Omental fat pad (tissue), 4 donors: ENCODE measurements around the gene MAP6. TPM values are rescaled to one million over a fixed set of nuclear protein-coding genes. Genes with fewer than 3 reads are reported as not detected.

Experiments
- ATAC-seq: fragments of 150-250 bp; one replicate; pipeline ENCODE4 v1.9.1; 2016; ENCODE audit warnings: mild to moderate bottlenecking, moderate library complexity; ENCODE audit not compliant: low FRiP score
- DNase-seq: peaks from one replicate; pipeline ENCODE4 v3.0.0-alpha.2; 2019; ENCODE audit warnings: low spot score
- total RNA-seq, 4 donors: library from RNA; depleted of rRNA; stranded (reverse); fragments of >200 nt; gene quantifications; one replicate each; pipeline ENCODE4 v1.1.0, GENCODE V29; 2016
- TF ChIP-seq, protein P1 (sequence below), 3 donors: fragments of 450-650 bp; IDR thresholded peaks; one replicate each; pipeline ENCODE4 v1.5.1; 2016 to 2017; ENCODE audit warnings: antibody characterized with exemption in 3 of 3, mild to moderate bottlenecking in 3 of 3, moderate library complexity in 2 of 3

MAP6 gene
- total RNA-seq, 4 donors from 2014 or later, result 3.2 to 7.0 (median 4.2) TPM

DNA sequence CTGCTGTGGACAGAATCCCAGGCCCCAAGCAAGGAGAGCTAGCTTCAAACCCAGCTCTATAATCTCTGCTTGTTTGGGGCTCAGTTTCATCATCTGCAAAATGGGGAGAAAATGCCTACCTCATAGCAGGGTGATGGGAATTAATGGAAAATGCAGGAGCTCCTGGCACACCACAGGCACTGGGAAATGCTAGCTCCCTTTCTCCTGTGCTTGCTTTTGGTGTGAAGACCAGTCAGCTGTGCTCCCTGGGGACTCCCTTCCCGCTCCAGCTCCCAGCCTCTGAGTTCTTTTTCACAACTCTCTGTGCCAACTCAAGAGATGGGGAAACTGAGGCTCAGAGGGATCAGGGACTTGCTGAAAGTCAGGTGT is 115.0 kb downstream of the MAP6 start:
- no peak for ATAC-seq
- TF ChIP-seq, protein P1, sequence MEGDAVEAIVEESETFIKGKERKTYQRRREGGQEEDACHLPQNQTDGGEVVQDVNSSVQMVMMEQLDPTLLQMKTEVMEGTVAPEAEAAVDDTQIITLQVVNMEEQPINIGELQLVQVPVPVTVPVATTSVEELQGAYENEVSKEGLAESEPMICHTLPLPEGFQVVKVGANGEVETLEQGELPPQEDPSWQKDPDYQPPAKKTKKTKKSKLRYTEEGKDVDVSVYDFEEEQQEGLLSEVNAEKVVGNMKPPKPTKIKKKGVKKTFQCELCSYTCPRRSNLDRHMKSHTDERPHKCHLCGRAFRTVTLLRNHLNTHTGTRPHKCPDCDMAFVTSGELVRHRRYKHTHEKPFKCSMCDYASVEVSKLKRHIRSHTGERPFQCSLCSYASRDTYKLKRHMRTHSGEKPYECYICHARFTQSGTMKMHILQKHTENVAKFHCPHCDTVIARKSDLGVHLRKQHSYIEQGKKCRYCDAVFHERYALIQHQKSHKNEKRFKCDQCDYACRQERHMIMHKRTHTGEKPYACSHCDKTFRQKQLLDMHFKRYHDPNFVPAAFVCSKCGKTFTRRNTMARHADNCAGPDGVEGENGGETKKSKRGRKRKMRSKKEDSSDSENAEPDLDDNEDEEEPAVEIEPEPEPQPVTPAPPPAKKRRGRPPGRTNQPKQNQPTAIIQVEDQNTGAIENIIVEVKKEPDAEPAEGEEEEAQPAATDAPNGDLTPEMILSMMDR (IDR thresholded peaks at IDR 0.05), result no peak
- DNase-seq, result no peak

DNA sequence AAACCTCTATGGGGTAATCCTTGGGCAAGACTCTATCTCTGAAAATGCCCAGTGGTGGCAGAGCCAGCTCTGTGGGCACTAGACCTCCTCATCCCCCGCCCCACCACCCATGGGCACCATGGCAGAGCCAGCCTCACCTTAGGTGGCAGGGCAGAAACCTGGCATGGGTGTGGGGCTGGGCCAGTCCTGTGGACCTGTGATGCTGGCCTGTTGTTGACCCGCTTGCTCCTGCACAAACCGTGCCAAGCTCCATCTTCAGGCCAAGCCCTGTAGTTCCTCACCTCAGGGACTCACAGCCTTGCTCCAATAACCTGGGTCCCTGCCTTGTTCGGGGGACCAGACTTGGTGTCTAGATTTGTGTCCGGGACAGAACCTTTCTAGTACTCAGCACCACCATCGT is 115.7 kb downstream of the MAP6 start:
- TF ChIP-seq, protein P1 (IDR thresholded peaks at IDR 0.05), result no peak
- ATAC-seq, result no peak
- DNase-seq, result no peak

DNA sequence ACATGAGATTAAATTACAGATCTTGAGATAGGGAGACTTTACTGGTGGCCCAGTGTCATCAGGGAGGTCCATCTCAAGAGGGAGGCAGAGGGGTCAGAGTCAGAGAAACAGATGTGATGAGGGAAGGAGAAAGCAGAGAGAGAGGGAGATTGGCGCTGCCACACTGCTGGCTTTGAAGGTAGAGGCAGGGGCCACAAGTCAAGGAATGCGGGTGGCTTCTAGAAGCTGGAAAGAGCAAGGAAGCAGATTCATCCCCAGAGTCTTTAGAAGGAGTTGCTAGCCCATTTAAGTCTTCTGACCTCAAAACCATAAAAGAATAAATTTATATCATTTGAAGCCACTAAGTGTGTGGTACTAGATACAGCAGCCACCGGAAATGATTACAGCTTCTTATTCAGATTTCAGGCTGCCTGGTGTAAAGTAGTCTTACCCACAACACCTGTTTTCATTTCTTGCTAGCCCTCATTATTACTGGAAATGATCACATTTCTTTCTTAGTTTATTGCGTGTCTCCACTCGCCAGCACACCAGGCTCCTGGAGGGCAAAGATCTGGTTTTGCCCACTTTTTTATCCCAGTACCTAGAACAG is 119.4 kb downstream of the MAP6 start:
- ATAC-seq, result no peak
- TF ChIP-seq, protein P1 (IDR thresholded peaks at IDR 0.05), result no peak
- DNase-seq, result no peak

DNA sequence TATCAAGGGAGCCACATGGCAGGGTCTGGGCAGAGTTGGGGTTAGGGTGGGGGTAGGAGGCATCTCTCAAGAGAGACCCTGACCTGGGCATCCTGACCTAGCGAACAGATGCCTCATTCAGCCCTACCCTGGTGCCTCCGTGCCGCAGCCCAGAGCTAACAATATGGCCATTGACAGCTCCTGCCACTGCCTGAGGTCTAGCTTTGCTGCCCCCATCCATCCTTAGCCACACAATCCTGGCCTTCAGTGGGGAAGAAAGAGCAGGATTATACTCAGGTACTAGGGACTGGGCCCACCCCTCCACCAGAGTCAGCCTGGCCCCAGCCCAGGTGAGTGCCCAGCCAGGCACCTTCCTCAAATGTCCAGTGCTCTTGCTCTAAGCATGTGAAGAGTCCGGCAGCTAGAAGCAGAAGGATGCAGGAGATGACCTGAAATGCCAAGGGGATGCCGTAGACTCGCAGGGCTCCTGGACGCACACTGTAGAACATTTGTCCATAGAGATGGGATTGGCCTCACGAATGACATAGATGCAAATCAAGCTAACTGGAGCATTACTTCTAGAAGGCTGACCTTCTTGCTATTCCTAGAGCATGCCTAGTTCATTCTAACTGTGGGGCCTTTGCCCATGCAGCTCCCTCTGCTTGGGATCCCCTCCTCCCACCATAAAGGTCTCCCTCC is 120.1 kb downstream of the MAP6 start:
- TF ChIP-seq, protein P1 (IDR thresholded peaks at IDR 0.05), result no peak
- DNase-seq (no peak), ATAC-seq (no peak)

DNA sequence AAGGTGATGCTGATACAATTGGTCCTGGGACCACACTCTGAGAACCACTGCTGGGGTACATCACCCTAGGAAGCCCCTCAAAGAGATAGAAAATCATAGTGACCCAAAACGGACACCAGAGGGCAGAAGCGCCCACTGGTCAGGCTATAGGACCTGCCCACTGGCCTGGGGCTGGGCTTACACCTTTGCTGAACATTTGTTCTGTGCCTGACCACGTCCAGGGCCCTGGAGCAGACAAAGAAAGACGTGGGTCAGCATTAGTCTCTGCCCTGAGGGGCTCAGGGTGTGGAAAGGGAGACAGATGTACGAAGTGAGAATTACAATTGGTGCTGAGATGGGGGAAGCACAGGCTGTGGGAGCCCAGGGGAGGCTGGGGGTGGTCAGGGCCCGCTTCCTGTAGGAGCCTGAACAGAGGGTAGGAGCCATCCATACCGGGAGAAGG is 121.2 kb downstream of the MAP6 start:
- DNase-seq (peak; percentile 55), ATAC-seq (peak; percentile 86)
- TF ChIP-seq, protein P1 (IDR thresholded peaks at IDR 0.05), result peak in 2 of 3 donors; percentile 8 to 87

DNA sequence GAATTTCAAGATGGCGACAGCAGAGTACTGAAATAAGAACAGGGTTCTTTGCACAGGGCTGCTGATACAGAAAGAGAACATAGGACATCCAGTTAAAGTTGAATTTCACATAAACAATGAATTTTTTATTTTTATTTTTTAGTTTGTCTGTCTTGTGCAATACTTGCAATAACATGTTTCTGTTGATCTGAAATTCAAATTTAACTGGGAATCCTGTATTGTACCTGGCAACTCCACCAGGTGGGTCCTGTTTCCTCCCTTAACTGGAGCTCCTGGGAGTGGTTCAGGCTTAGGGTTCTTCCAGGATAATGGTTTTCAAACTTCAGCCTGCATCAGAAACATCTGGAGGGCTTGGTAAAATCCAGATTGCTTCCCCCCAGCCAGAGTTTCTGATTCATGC is 121.7 kb downstream of the MAP6 start:
- ATAC-seq, result no peak
- no peak for DNase-seq
- TF ChIP-seq, protein P1 (IDR thresholded peaks at IDR 0.05), result no peak

DNA sequence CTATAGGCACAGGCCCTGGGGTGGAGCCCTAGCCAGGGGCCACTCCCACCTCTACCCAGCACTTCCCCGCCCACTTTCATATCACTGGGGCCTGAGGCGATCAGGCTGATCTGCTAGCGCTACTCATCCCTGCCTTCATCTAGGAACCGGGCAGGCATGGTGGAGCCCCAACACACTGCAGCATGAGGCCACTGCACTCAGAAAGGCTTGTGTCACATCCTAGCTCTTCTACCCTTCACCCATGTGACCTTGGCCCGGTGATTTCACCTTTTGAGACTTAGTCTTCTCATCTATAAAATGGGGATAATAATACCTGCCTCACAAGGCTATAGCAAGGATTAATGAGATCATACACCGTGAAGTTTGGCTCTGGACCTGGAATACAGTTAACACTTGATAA is 125.0 kb downstream of the MAP6 start:
- no peak for ATAC-seq
- no peak for DNase-seq
- TF ChIP-seq, protein P1 (IDR thresholded peaks at IDR 0.05), result no peak
